ENCODE data around the gene WNT5B.
"Not testable (repeated sequence)": the region's sequence is repeated elsewhere in the genome, so short reads cannot be mapped to it uniquely, and the experiment has no call there.

Gene WNT5B

DNA sequence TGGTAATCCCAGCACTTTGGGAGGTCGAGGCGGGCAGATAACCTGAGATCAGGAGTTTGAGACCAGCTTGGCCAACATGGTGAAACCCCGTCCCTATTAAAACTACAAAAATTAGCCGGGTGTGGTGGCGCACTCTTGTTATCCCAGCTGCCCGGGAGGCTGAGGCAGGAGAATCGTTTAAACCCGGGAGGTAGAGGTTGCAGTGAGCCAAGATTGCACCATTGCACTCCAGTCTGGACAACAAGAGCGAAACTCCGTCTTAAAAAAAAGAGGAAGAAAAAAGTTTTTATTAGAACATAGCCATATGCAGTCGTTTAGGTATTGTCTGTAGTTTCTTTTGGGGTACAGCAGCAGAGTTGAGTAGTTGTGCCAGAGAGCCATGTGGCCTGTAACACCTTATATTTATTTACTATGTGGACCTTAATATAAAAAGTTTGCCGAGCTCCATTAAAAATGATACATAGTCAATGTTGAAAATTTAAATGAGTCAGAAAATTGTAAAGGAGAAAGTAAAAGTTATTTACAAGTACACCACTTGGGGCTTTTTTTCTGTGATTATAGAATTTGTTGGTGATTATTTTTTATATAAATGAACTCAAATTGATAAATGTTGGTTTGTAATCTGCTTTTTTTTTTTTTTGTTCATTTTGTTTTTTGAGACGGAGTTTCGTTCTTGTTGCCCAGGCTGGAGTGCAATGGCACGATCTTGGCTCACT lies 64.0 kb downstream of the WNT5B start:
- DNase-seq = no peak

- DNase-seq = not testable (repeated sequence)
These were observed 66.1 kb downstream of the WNT5B start for GRCh38 chr12:1695097-1695496.

- DNase-seq = no peak
These were observed 67.0 kb downstream of the WNT5B start for GRCh38 chr12:1695886-1696670.

- no peak for DNase-seq
These were observed 67.8 kb downstream of the WNT5B start for GRCh38 chr12:1696800-1697199.

Data from NCI-H524 (cell line).